Loucy (cell line): ENCODE measurements around the gene DPT.

Source experiments
- EZH2phosphoT487 ChIP-seq: fragments of 200-600 bp; IDR thresholded peaks from 2 replicates; pipeline ENCODE4 v1.6.1; 2018; ENCODE audit warnings: antibody characterized with exemption, mild to moderate bottlenecking, moderate library complexity, borderline replicate concordance
- TF ChIP-seq, protein P1 (sequence below): fragments of 200-600 bp; sonication (generic); conservative IDR thresholded peaks from 2 replicates; pipeline ENCODE4 v1.5.1; 2014; ENCODE audit warnings: mild to moderate bottlenecking, antibody characterized with exemption, low read length

DNA sequence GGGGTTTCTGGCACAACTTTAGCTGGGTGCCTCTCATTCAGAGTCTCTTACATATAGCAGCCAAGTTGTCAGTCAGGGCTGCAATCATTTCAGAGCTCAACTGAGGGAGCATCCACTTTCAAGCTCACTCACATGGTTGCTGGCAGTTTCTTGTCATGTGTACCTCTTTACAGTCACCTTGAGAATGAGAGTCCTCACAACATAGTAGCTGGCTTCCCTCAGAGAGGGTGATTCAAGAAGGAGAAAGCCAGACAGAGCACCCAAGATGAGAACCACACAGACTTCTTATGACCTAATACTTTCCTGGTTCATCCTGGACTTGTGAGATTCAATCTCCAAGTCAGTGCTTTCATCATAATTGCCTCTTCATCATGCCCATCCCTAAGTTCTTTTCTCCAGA, 57.2 kb downstream of the DPT start:
- TF ChIP-seq, protein P1, sequence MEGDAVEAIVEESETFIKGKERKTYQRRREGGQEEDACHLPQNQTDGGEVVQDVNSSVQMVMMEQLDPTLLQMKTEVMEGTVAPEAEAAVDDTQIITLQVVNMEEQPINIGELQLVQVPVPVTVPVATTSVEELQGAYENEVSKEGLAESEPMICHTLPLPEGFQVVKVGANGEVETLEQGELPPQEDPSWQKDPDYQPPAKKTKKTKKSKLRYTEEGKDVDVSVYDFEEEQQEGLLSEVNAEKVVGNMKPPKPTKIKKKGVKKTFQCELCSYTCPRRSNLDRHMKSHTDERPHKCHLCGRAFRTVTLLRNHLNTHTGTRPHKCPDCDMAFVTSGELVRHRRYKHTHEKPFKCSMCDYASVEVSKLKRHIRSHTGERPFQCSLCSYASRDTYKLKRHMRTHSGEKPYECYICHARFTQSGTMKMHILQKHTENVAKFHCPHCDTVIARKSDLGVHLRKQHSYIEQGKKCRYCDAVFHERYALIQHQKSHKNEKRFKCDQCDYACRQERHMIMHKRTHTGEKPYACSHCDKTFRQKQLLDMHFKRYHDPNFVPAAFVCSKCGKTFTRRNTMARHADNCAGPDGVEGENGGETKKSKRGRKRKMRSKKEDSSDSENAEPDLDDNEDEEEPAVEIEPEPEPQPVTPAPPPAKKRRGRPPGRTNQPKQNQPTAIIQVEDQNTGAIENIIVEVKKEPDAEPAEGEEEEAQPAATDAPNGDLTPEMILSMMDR: no peak
- no peak for TF ChIP-seq EZH2phosphoT487
